ENCODE data around the gene CYP1A2. TPM values are rescaled to one million over a fixed set of nuclear protein-coding genes. Genes with fewer than 3 reads are reported as not detected.
"Not testable (repeated sequence)": the region's sequence is repeated elsewhere in the genome, so short reads cannot be mapped to it uniquely, and the experiment has no call there.

Gene CYP1A2, protein sequence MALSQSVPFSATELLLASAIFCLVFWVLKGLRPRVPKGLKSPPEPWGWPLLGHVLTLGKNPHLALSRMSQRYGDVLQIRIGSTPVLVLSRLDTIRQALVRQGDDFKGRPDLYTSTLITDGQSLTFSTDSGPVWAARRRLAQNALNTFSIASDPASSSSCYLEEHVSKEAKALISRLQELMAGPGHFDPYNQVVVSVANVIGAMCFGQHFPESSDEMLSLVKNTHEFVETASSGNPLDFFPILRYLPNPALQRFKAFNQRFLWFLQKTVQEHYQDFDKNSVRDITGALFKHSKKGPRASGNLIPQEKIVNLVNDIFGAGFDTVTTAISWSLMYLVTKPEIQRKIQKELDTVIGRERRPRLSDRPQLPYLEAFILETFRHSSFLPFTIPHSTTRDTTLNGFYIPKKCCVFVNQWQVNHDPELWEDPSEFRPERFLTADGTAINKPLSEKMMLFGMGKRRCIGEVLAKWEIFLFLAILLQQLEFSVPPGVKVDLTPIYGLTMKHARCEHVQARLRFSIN
- not detected for total RNA-seq

DNA sequence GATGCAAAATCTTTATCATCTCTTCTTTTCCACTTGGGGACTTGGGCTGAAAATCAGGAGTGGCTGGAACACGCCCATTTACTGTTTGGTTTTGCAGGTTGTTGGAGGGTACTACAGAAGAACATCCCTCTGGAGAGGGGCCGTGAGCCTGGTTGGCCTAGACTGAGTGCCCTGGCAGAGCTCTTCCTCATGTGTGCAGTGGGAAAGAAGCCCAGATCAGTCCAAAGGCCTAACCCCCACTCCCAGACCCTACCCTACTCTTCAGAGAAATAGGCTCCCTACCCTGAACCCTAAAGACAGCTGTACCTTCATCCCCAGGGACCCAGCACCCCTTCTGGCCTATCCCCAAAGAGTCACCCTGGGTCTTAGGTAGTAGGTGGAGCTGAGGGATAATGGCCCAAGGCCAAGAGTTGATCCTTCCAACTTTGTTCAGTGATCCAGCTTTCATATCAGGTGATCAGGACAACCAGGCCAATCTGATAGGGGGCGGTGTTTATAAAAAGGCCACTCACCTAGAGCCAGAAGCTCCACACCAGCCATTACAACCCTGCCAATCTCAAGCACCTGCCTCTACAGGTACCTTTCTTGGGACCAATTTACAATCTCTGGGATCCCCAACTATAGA is at the start of gene CYP1A2:
TSS of gene CYP1A2 (plus strand) at position 524 of the 625 bp plus-strand sequence. CDS start 894 bp downstream, outside the sequence.
- DNase-seq (ENCODE audit: low spot score) (no peak), ATAC-seq (no peak)
- intact Hi-C loops (cut with DNase I): no loop called here

DNA sequence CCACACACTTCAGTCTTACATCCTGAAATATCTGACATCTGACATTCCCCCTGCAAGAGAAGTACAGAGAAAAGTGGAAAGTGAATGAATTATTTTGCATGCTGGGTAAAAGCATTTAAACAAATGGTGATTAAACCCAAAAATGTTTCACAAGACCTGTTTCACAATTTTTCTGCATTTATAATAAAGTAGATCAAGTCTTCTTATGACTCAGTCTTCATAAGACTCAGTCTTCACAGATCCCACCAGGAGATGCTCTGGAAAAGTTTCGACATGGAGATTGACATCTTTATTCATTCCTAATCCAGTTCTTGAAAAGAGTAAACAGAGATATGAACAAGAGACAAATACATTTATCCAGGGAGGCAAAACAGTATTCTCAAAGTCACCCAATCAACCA is 39.6 kb upstream of the CYP1A2 start:
- ATAC-seq (no peak), DNase-seq (ENCODE audit: low spot score) (no peak)
- intact Hi-C loops (cut with DNase I): no loop called here

DNA sequence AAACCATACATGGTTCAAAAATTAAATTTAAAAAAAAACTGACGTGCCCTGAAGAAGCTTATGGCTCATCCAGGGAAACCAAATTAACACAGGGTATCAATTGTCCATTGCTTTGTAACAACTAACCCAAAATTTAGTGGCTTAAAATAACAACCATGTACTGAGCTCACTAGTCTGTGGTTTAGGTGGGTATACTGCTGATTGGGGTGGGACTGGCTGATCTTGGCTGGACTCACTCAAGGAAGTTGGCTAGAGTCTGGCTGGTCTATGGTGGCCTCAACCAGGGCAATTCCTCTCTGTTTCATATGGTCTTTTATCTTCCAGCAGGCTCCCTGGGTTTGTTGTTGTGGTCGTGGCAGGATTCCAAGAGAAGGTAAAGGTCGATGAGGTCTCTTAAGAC is 38.8 kb upstream of the CYP1A2 start:
- DNase-seq (ENCODE audit: low spot score): no peak
- intact Hi-C loops (cut with DNase I): no loop called here
- no peak for ATAC-seq

DNA sequence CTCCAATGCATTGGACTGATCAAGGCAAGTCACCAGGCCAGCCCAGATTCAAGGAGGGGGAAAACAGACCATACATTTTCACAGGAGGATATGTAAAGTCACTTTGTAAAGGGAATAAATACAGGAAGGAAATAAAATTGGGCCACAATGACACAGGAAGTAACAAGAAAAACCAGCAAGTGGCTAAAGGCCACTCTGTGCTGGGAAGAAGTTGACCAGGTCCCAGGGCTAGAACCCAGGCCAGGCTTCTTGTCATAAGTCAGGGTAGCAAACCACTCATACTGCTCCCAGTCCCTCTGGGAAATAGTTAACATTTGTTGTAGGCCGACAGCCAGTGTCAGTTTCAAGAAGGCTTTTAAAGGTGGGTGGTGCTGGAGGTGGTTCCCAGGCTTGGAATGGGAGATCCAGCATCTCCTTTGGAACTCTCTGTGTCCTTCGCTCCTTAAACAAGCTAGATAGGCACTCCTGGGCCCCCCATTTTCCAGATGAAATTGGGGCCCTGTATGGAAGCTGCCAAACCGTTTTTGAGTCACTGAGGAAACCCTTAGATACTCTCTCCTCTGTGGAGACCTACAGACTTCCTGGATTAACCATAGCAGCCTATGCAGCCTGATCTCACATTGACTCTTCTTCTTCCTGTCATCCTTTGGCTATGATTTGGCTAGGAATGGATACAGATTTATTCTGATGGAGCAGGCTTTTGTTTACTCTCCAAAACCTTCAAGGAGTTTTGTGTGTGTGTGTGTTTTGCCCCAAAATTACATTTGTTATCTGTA is 38.1 kb upstream of the CYP1A2 start:
- ATAC-seq (no peak), DNase-seq (ENCODE audit: low spot score) (no peak)
- intact Hi-C loops (cut with DNase I): no loop called here

DNA sequence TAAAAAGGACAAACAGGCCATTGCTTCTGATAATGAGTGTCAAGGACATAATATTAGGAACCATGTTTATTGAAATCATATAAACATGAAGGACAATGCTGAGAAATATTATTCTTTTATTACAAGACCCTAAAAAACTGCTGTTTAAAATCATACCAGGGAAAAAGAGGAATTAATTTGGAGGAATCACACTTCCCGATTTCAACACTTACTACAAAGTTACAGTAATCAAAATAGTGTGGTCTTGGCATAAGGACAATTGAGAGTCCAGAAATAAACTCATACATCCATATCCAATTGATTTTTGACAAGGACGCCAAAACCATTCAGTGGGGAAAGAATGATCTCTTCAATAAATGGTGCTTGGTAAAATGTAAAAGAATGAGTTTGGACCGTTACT is 36.3 kb upstream of the CYP1A2 start:
- ATAC-seq (no peak), DNase-seq (ENCODE audit: low spot score) (no peak)
- intact Hi-C loops (cut with DNase I): no loop called here

DNA sequence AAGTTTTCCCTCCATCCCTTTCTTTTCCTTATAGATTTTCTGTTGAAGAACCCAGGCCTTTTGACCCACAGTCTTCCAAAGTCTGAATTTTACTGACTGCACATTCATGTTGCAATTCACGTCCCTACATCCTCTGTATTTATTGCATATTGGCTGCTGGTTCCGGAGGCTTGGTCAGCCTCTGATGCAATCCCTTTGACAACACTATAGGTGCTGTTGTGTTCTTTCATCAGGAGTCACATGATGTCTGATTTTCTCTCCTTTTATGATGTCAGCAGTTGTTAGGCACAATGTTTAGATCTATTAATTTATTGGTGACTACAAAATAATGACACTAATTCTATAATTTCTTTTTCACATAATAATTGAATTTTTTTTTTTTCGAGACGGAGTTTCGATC is 32.0 kb upstream of the CYP1A2 start:
- ATAC-seq: no peak
- intact Hi-C loops (cut with DNase I): no loop called here
- DNase-seq (ENCODE audit: low spot score): no peak

DNA sequence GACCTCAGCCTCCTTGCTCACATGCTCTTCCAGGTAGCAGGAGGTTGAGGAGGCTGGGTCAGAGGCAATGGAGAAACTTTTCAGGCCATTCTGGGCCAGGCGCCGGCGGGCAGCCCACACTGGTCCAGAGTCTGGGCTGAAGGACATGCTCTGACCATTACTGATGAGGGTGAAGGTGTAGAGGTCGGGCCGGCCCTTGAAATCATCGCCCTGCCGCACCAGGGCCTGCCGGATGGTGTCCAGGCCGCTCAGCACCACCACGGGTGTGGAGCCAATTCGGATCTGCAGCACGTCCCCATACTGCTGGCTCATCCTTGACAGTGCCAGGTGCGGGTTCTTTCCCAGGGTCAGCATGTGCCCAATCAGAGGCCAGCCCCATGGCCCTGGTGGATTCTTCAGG is 26.1 kb upstream of the CYP1A2 start:
- DNase-seq (ENCODE audit: low spot score) (no peak), ATAC-seq (no peak)
- intact Hi-C loops (cut with DNase I): no loop called here

DNA sequence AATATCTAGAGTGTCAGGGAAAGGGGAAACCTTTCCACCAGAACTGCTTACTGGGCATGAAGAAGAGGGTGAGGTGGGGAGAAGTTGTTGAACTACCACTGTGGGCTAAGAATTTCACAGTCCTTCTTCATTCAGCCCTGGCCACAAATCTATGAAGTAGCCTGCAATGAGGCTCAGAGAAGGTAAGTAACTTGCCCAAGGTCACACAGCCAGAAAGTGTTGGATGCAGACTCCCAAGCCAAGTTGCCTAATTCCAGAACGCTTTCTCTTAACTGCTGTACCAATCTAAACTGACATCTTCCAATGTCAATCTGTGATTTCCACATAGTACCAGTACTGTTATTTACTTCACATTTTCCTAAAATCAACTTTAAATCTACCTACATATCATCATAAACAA is 25.5 kb upstream of the CYP1A2 start:
- intact Hi-C loops (cut with DNase I): no loop called here
- DNase-seq (ENCODE audit: low spot score) (no peak), ATAC-seq (no peak)

DNA sequence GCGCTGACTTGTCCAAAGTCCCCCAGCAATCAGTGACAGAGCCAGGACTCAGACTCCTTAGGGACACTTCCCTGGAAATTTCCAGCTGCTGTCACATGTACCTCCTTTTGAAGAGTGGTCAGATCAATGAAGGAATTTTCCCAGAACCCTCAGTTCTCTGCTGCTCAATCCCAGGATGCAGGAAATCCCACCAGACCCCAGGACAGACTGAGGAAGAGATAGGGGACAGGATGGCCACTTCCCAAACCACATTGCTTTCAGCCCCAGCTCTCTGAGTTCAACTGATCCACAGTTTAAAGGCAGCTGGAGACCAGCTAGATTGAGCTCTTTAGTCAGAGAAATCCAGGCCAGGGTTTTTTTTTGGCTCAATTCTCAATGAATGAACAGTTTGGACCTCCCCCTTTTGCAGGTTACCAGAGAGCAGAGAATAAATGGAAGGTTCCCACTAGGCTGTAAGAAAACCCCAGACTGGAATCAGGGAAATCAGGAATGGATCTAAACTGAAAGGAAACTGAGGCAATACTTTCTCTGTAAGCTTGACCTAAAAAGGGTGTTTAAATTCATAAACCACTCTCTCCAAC is 24.8 kb upstream of the CYP1A2 start:
- ATAC-seq (peak; percentile 78), DNase-seq (ENCODE audit: low spot score) (no peak)
- intact Hi-C loops (cut with DNase I): no loop called here

DNA sequence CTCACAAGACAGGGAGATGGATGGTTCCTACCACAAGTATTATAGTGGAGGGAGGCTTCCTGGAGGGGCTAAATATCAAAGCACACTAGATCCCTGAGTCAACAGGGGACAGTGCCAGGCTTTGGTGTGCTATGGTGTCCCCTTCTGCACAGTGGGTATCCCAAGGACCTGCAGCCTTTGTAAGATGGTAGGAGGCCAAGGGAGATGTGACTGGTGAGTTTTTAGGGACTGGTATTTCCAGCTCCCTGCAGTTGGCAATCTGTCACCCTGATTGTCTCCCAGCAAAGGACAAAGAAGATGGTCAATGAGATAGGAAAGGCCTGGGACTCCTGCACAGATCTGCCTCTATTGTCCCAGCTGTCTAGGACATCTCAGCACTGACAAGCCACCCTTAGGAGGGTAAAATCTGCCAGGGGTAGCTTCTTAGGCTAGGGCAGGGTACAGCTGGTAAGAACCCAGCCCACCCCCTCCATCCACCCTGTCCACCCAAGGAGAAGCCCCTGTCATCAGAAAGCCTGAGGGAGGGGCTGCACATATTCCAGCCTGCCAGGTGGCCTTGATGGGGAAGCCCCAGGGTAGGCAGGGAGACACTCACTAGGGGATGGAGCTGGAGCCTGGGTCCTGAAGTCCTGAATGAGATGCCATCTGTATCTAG is 23.9 kb upstream of the CYP1A2 start:
- intact Hi-C loops (cut with DNase I): no loop called here
- no peak for DNase-seq (ENCODE audit: low spot score)
- ATAC-seq: no peak

DNA sequence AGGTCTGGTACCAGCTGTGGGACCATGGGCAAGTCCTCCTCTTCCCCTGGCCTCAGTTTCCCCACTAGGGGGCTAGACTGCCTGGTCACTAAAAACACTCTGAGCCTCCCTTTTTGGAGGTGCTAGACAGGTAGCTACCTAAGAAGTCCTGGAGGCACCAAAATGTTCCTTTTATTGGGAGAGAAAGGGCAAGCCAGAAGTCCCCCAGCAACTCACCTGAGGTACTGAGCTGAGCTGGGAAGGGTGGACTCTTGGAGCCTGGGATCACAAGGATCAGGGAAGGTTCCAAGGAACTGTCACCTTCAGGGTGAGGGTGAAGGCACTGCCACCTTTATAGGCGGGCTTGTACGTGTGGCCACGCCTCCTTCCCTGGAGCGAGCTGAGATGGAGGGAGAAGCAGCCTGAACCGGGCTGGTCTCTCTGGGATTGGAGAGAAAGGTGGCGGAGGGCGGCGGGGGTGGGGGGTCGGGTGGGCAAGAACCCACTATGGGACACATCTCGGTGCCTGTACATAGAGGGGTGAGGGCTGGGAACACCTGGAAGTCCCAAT is 23.3 kb upstream of the CYP1A2 start, which contains the start of gene CYP1A1:
TSS of gene CYP1A1 (minus strand) at position 304 of the 550 bp plus-strand sequence. CDS start 2,431 bp downstream, outside the sequence.
- DNase-seq (ENCODE audit: low spot score): no peak
- intact Hi-C loops (cut with DNase I): no loop called here

DNA sequence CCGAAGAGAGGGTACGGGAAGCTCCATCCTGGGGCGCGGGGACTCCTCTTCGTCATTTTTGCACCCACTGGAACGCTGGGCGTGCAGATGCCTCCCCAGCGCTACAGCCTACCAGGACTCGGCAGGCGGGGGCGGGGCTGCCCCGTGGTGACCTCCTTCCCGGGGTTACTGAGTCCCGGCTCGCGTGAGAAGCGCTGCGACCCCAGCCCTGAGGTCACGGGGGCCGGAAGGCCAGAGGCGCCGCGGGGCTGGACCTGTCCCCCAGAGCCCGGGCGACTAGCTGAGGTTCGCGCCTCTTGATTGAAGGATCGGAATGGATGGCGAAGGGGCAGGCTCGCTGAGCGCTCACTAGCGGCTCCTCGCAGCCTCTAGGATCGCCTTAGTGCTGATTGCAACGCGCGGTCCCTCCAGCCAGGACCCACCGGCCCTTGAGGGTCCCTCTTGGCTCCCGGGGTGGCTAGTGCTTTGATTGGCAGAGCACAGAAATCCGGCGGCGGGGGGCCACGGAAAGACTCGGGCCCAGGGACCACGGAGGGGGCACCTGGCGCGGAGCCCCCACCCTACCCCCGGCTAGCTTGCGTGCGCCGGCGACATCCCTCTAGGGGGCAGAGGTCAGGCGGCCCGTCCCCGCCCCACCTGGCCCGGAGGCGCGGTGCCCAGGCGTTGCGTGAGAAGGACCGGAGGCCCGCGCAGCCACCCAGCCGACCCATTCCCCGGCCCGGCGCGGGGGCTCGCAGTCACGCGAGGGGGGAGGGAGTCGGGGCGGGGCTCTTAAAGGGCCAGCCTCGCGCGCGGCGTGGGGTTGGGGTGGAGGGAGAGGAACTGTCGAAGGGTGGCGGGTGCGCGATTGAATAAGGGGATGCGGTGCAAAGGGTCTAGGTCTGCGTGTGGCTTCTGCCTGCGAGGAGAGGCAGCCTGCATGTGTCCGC is 22.5 kb upstream of the CYP1A2 start:
- intact Hi-C loops (cut with DNase I): no loop called here
- peak; percentile 59 for DNase-seq (ENCODE audit: low spot score)
- peak; percentile 63 for ATAC-seq

More for the DNA sequence above, 23.3 kb upstream of the CYP1A2 start, which contains the start of gene CYP1A1:
- ATAC-seq: peak; percentile 46

DNA sequence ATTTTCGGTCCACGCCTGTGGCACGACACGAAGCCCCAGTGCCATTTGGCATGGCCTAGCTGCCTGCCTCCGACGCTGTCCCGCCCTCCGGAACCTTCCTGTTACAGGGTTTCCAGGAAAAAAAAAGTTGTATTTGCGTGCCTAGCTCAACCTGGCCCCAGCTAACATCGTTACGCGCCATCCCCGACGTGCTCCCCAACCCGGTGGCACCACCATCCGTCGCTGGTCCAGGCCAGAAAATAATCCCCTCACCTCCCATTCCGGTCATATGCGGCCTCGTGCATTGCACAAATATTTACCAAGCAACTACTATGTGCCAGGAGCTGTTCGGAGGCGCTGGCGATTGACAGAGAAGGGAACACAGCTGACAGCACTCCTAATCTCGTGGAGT is 21.9 kb upstream of the CYP1A2 start:
- ATAC-seq (no peak), DNase-seq (ENCODE audit: low spot score) (no peak)
- intact Hi-C loops (cut with DNase I): no loop called here

DNA sequence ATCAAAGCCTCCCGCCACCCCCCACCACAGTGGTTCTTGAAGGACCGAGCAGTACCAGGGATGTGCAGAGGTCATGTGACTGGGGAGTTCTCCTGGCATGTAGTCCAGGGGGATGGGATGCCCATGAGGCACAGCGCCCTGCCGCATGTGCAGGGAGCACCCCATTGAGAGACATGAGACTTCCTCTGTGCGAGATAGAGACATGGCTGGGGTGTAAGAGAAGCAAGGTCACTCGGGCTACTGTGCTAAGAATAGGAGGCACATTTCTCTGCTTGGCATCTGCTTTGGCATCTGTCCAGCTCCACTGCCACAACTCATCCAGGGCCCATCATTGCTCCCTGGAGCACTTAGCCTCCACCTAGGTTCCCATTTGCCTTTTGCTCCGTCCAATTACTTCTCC is 20.9 kb upstream of the CYP1A2 start:
- intact Hi-C loops (cut with DNase I): no loop called here
- no peak for ATAC-seq
- DNase-seq (ENCODE audit: low spot score): no peak

DNA sequence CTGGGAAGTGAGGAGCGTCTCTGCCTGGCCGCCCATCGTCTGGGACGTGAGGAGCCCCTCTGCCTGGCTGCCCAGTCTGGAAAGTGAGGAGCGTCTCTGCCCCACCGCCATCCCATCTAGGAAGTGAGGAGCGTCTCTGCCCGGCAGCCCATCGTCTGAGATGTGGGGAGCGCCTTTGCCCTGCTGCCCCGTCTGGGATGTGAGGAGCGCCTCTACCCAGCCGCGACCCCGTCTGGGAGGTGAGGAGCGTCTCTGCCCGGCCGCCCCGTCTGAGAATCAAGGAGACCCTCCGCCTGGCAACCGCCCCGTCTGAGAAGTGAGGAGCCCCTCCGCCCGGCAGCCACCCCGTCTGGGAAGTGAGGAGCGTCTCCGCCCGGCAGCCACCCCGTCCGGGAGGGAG is 19.9 kb upstream of the CYP1A2 start:
- ATAC-seq; DNase-seq (ENCODE audit: low spot score); intact Hi-C loops (cut with DNase I): not testable (repeated sequence)

DNA sequence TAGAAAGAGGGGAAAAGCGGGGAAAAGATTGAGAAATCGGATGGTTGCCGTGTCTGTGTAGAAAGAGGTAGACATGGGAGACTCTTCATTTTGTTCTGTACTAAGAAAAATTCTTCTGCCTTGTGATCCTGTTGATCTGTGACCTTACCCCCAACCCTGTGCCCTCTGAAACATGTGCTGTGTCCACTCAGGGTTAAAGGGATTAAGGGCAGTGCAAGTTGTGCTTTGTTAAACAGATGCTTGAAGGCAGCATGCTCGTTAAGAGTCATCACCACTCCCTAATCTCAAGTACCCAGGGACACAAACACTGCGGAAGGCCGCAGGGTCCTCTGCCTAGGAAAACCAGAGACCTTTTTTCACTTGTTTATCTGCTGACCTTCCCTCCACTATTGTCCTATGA is 19.3 kb upstream of the CYP1A2 start:
- DNase-seq (ENCODE audit: low spot score); intact Hi-C loops (cut with DNase I); ATAC-seq: not testable (repeated sequence)

DNA sequence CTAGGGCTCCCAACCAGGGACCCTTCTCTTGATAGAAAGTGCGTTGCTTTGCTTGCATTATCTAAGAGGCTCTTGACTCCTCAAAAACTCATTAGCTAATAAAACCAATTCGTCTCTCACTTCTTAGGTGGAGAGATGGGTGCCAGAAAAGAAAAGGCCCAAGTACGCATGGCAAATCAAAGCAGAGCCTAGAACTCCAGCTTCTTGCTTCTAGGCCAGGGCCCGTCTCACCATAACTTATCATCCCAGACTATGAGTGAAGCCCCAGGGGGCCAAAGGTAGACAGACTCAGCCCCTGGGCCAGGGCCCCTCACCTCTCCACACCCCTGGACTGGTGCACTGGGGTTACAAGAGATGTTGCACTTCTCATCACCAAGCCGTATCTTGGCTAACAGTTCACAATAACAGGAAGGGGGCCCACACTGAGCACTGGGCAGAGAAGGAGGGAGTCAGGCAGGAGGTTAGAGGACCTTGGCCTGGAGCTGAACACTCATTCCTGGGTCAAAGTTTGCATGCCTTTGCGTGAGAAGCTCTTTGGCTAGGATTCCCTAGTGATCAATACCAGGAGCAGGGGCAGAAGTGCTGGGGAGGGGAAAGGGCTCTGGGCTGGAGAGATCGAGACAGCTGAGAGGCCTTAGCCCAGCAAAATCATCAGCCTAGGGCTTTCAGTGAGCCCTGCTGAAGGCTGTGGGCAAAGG is 17.9 kb upstream of the CYP1A2 start:
- DNase-seq (ENCODE audit: low spot score): no peak
- intact Hi-C loops (cut with DNase I): no loop called here
- ATAC-seq: no peak
